AG08395 (cell line): ENCODE results near the gene CIDEC.
"Not testable (repeated sequence)": the region's sequence is repeated elsewhere in the genome, so short reads cannot be mapped to it uniquely, and the experiment has no call there.

Experiments
- DNase-seq: peaks from one replicate; pipeline ENCODE4 v3.0.0; 2012; ENCODE audit warnings: mixed read lengths, low spot score

Gene CIDEC

DNA sequence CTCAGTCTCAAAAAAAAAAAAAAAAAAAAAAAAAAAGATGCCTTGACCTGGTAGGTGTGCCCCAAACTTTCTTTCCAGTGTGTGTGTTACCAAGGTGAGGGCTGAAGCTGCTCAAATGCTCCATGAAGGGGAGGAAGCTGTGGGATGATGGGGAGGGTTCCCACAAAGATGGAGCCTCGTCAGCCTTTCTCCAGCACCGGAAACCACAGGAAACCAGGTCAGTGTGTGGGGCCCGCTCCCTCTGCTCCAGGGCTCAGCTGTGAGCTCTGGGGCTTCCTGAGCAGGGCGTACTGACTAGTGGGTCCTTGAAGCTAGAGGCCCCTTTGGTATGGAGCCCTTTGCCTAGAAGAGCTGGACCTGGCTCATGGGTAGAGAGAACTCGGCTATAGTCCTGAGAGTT is 21.9 kb upstream of the CIDEC start:
- no peak for DNase-seq

DNA sequence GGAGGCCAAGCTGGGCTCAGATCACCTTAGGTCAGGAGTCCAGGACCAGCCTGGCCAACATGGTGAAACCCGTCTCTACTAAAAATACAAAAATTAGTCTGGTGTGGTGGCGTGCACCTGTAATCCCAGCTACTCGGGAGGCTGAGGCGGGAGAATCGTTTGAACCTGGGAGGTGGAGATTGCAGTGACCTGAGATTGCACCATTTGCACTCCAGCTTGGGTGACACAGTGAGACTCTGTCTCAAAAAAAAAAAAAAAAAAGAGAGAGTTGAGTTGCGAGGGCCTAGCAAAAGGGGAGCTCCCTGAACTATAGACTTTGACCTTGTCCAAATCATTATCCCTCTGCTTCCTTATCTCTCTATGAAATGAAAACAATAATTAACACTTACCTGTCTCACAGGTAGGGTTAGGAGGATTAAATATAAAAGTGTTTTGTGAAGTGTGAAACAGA is 20.9 kb upstream of the CIDEC start:
- not testable (repeated sequence) for DNase-seq

DNA sequence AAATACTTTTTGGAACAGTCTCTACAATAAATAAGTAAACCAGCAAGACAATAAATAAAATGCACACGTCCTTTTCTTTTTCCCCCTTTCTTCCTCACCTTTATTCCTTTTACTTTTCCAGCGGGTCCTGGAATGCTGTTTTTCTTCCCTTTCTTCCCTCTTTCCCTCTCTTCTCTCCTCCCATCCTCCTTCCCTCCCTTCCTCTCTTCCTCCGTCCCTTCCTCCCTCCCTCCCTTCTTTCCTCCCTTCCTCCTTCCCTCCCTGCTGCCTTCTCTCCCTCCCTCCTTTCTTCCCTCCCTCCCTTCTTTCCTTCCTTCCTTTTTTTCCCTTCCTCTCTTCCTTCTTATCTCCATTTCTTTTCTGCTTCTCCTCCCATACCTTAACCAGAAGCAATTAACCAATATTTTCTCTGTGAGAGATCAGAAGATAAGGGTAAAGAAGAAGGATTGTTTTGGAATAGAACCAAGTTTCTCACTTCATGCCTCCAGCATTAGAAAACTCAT is 19.3 kb upstream of the CIDEC start:
- DNase-seq: no peak

DNA sequence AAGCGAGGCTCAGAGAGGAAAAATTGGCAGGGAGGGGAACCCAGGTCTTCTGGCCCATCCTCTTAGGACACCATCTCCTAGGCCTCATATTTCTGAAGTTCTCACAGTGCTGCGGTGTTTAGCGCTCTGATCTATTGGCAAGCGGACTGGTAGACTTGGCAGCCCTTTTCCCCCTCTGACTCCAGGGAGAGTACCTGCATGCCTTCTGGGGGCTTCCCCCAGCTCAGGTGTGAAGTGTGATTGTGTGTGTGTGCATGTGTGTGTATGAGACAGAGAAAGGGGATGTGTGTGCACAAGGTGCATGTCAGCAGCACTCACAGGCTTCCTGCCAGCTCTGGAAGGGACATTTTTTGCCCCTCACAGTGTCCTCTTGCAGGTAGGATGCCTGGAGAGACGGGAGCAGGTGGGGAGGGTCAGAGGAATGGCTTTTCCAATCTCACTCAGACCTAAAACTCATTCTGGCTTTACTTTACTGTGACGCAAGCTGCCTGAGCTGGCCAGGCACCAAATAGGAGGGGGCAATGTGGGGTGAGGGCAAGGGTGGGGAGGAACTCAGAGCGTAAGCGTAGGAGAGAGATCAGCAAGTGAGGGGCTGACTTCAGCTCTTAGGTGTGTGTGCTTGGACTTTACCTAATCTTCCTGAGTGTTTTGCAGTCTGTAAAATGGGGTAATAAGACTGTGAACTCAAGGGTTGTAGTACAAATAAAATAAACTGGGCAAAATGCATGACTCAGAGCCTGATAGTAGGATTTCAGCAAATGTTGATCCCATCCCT is 18.6 kb upstream of the CIDEC start:
- no peak for DNase-seq

DNA sequence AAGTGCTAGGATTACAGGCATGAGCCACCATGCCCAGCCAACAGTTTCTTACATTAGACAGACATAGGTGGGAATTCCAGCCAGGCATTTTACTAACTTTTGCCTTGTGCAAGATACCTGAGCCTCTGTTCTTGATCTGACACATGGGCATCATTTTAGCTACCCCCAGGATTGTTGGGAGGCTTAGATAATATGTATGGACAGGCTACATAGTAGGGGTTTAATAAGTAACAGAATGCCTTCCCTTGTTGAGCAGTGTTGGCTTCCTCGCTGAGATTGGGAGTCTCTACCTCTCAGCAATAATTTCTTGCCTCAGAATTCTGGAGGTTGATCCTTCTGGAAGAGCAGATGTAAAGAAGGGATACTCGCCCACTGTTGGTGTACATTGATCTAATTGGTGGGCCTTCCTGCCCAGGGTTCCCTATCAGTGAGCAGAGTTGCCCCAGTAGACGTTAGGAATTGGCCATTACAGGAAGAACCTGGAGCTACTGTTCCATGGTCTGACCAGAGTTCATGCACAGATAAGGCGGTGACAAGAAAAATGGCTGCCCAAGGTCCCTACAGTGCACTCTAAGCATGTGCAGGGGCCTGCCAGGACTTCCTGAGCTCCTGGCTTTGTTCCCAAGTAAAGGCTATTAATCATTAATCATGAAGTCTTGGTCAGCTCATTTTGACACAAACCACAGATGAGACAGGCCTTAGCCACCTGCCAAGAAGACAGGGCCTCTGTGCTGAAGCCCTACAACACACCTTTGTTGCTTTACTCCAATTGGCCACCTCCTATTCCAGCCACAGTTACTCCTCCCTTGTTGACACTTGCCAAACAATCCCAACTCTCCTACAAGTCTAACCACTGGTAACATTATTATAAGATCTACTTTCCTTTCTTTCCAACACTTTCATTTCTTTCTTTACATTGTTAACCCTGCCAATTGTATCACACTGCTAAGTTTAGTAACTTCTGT is 17.6 kb upstream of the CIDEC start:
- no peak for DNase-seq

DNA sequence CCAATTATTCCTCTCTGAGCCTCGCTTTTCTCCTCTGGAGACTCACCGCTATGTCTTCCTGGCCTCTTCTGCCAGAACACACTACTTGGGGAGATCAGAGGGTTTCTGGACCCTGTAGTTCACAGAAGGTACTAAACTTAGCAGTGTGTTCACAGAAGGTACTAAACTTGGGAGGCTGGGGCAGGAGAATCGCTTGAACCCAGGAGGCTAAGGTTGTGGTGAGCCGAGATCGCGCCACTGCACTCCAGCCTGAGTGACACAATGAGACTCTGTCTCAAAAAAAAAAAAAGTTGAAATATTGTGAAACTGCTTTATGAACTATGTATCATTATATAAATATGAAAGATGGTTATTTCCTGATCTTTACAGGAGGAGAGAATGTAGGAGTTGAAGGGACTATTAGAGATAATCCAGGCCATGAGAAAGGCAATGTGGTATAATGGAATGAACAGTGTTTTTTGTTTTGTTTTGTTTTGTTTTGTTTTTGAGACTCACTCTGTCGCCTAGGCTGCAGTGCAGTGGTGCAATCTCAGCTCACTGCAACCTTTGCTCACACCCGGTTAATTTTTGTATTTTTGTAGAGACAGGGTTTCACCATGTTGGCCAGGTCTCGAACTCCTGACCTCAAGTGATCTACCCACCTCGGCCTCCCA is 16.8 kb upstream of the CIDEC start:
- DNase-seq: not testable (repeated sequence)

DNA sequence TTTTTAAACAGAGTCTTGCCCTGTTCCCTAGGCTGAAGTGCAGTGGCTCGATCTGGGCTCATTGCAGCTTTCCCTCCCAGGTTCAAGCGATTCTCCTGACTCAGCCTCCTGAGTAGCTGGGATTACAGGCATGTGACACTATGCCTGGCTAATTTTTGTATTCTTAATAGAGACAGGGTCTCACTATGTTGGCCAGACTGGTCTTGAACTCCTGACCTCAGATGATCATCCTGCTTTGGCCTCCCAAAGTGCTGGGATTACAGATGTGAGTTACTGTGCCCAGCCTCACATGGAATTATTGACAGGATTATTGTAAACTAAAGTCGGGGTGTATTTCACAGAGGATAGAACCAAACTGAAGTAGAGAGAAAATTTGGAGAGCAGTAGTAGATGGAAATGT is 15.7 kb upstream of the CIDEC start:
- DNase-seq: not testable (repeated sequence)

DNA sequence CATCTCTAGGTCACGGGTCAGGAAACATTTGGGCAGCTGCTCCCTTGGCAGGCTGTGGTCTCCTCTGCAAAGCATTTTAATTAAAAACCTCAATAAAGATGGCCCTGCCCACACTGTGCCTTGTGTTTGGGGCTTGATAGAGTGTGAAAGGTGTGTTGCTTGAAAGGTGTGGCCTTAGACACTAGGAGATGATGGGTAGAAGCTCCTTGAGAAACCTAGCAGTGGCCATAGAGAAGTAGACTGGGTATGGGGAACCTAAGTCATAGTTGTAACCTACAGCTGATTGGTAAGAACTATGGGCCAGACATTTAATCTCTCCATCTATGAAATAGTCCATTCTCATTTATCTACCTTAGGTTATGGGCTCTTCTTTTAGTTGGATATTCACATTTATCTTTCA is 13.7 kb upstream of the CIDEC start:
- DNase-seq: no peak

DNA sequence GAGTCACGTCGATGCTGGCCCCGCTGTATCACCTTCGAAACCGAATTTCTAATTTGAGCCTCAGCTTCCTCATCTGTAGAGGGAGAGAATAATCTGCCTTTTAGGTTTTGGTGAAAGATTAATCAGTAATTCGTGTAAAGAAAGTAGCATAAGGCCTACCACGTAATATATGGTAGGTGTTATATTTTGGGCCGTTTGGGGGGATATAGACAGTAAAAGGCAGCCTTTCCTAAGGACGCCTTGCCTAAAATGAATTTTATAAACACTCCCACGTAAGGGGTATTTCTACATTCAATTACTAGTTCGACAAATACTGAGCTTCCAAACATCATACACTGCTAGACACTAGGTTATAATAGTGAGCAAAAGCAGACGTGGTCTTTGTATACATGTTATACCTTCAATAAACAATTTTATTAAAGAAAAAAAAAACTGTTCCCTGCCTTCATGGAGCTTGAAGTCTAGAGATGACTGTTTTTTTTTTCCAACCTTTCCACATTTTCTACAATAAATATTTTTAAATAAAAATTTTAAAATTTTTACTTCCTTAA is 11.1 kb upstream of the CIDEC start:
- no peak for DNase-seq

DNA sequence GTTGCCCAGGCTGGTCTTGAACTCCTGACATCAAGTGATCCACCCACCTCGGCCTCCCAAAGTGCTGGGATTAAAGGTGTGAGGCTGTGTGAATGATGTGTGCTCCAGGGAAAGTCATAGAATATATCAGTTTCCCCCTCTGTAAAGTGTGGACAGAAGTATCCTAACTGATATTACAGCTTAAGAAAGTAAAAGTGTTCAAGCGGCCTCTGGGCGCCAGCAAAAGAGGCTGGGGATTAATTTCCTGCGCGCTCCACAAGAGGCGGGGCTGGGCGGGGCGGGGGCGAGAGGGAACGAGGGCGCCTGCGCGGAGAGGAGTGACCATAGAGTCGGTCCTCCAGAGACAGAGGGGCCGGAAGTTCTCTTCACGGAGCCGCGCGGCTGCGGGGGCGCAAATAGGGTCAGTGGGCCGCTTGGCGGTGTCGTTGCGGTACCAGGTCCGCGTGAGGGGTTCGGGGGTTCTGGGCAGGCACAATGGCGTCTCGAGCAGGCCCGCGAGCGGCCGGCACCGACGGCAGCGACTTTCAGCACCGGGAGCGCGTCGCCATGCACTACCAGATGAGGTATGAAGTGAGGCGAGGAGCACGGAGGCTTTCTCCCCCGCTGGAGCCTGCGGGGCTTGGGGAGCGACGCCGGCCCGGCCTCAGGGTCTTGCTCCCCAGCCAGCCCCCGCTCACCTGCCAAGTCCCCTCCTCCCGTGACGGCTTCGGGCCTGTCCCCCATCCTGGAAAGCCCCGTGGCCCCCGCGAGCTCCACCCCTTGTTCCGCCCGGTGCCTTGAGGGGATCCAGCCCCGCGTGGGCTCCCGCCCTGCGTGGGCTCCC is 10.4 kb upstream of the CIDEC start, which contains the start of gene JAGN1:
Gene JAGN1 (plus strand): TSS at position 362 of the 823 bp plus-strand sequence. CDS start 113 bp downstream, at position 475.
- DNase-seq: peak; percentile 96

DNA sequence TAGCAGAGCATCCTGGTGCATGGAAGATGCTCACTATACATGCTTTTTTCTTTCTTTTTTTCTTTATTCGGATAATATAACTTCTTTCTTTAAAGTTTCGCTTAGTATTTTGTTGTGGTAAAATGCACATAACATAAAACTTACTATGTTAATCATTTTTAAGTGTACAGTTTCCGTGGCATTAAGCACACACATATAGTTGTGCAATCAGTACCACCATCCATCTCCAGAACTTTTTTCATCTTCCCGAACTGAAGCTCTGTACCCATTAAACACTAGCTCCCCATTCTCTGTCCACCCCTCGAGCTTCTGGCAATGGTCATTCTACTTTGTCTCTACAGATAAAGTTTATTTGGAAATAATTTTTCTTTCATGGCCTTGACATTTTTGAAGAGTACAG is 9.4 kb upstream of the CIDEC start:
- DNase-seq: no peak

DNA sequence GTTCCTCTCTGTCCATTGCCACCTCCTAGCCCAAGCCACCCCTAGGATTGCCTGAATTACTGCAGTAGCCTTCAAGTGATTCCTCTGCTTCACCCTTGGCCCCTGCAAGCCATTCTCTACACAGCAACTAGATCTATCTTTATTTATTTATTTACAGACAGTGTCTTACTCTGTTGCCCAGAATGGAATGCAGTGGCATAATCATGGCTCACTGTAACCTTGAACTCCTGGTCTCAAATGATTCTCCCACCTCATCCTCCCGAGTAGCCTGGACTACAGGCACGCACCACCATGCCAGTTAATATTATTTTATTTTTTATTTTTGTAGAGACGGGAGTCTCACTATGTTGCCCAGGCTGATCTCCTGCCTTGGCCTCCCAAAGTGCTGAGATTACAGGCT is 8.5 kb upstream of the CIDEC start:
- no peak for DNase-seq

DNA sequence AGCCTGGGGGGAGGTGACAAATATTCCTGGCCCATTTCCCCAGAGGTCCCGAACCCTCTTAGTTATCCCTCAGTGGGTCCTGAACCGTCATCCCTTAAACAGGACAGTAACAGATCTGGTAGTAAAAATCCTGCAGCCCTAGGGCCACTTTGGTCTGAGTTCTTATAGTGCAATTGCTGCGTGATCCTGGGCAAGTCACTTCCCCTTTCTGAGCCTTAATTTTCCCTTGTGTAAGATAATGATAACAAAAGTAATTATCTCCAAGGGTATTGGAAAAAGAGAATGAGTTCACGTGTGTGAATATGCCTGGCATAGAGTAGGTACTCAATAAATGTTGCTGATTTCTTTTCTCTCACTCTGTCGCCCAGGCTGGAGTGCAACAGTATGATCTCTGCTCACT is 7.4 kb upstream of the CIDEC start:
- DNase-seq: no peak

DNA sequence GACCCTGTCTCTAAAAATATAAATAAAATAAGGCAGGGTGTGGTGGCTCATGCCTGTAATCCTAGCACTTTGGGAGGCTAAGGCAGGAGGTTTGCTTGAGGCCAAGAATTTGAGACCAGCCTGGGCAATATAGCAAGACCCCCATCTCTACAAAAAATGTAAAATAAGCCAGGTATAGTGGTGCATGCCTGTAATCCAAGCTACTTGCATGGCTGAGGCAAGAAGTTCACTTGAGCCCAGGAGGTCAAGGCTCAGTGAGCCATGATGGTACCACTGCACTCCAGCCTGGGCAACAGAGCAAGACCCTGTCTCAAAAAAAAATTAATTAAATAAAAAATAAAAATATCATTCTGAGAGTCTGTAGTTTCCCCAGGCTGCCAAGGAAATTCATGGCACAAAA is 6.3 kb upstream of the CIDEC start:
- DNase-seq: no peak

DNA sequence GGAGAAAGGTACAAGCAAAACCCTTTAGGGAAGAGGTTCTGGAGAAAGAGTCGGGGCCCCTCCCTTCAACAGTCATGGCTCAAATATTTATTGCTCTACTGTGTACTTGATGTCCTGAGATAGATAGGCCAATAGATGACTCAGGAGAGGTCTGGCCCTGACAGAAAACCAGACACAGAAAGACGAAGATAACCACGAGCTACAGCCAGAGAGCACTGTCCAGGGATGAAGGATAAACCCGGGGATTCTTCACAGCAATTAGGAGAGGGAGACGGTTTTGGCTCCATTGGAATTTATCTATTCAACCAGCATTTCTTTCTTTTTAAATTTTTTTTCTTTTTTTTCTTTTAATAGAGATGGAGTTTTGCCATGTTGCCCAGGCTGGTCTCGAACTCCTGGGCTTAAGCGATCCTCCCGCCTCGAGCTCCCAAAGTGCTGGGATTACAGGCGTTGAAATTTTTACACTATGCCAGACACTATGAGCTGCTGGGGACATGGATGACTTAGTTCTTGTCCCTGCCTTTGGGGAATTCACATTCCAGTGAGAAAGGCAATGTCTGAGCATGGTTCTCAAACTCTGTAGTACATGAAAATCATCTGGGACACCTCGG is 4.6 kb upstream of the CIDEC start:
- peak; percentile 85 for DNase-seq

DNA sequence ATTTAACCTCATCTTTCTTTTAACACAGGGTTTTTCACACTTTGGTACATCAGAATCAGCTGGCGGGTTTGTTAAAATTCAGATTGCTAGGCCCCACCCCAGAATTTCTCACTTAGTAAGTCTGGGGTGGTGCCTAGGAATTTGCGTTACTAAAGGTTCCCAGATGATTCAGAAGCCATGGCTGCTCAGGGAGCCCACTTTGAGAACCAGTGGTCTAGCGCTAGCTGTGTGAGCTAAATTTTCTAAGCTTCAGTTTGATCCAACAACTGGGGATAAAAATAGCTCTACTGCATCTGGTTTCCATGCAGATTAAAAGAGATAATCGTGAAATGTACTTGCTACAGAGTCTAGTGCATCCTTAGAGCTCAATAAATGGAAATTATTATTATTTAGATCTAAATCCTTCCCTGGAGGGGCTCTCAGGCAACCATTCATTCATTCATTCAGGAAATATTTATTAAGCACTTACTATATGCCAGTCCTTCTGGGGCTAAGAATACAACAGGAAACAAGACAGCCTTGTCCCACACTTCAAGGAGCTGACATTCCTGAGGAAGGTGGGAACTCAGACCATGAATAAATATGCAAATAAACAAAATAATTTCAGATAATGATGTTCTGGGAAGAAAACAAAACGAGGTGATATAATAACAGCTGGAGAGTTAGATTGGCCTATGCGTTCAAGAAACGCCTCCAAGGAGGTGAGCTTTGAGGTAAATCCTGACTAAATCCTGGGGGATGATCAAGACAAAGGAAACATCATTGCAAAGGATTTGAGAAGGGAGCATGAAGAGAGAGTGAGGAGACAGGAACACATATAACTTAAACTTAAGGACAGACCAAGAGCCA is 3.9 kb upstream of the CIDEC start:
- DNase-seq: peak; percentile 44

DNA sequence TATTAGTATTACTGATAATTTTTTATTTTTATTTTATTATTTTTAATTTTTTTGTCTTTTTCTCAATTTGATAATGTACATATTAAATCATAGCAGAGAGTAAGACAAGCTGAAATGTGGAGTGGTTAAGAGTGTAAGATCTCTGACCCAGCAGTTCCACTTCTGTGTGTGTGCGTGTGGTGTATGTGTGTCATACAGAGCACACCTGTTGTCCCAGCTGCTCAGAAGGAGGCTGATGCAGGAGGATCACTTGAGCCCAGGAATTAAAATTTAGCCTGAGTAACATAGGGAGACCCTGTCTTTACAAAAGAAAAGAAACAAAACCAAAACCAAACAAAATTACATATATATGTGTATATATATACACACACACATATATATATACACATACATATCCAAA is 1.4 kb upstream of the CIDEC start:
- DNase-seq: no peak

DNA sequence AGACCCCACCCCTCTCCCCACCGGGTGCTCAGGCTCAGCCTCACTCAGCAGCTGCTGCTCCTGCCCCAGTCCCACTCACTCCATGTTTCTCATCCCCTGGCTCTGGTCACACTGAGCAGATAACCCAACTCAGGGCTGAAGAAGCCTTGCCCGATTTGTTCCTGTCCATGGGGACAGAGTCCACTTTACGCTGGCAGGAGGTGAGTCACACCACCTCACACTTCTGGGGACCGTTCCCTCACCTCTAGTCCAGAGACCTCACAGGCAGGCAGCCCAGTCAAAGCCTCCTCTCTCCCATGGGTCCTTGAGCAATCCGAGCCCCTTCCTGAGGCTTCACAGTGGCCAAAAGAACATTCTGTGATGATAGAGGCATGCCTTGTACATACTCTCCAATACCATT is 1.4 kb downstream of the CIDEC start:
- DNase-seq: no peak

DNA sequence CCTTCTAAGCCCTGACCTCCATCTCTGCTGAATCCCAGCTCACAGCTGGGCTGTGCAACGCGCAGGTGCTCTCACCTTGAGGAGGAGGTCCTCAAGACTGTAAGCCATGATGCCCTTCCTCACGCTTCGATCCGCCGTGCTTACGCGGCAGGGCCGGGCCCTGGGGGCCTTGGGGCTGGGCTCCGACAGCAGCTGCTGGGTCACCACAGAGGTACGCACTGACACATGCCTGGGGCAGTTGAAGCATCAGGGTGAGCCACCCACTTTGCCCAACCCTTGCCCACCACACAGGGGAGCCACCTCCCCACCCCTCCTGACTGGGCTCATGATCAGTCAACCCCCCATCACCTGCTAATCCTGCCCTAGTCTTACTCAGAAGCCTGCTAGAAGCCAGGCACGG is 3.1 kb downstream of the CIDEC start:
- DNase-seq: no peak

DNA sequence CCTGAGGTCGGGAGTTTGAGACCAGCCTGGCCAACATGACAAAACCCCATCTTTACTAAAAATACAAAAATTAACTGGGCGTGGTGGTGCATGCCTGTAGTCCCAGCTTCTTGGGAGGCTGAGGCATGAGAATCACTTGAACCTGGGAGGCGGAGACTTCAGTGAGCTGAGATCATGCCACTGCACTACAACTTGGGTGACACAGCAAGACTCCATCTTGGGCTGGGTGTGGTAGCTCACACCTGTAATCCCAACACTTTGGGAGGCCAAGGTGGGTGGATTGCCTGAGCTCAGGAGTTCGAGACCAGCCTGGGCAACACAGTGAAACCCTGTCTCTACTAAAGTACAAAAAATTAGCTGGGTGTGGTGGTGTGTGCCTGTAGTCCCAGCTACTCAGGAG is 3.8 kb downstream of the CIDEC start:
- not testable (repeated sequence) for DNase-seq
